PC-3 (cell line): ENCODE data around the gene PTPRN2.

Source experiments
- CTCF ChIP-seq: fragments of 300-600 bp; sonication (generic); conservative IDR thresholded peaks from 2 replicates; pipeline ENCODE4 v1.5.1; 2017; ENCODE audit warnings: antibody characterized with exemption, low read depth, mild to moderate bottlenecking, low read length
- EZH2phosphoT487 ChIP-seq: fragments of 300-600 bp; sonication (generic); IDR thresholded peaks from 2 replicates; pipeline ENCODE4 v1.6.1; 2018; ENCODE audit warnings: mild to moderate bottlenecking, antibody characterized with exemption, low read length, borderline replicate concordance

- TF ChIP-seq CTCF (no peak), EZH2phosphoT487 (no peak)
These were observed 872.3 kb downstream of the PTPRN2 start for GRCh38 chr7:157715071-157715937.
